Transverse colon (tissue), 4 donors: Measurements from ENCODE around the gene C1QTNF5. TPM values are rescaled to one million over a fixed set of nuclear protein-coding genes. Genes with fewer than 3 reads are reported as not detected.
A peak's percentile ranks its signal among the peaks of the same experiment; 100 is the strongest.

Experiments used
- DNase-seq: peaks from one replicate; pipeline ENCODE4 v3.0.0-alpha.2; 2019
- H3K27ac ChIP-seq, 4 donors: fragments of 200-600 bp; sonication (generic); 2 replicates each; pipeline ENCODE4 v1.5.1; 2016 to 2018; ENCODE audit warnings: inconsistent platforms in 4 of 4
- H3K27me3 ChIP-seq: fragments of 200-600 bp; sonication (generic); 2 replicates; pipeline ENCODE4 v1.5.1; 2017; ENCODE audit warnings: inconsistent platforms
- H3K36me3 ChIP-seq, 4 donors: fragments of 200-600 bp; sonication (generic); 2 replicates each; pipeline ENCODE4 v1.5.1; 2017 to 2019; ENCODE audit warnings: inconsistent platforms in 4 of 4
- H3K4me1 ChIP-seq, 4 donors: fragments of 200-600 bp; sonication (generic); 2 replicates each; pipeline ENCODE4 v1.5.1; 2017 to 2020; ENCODE audit warnings: inconsistent platforms in 4 of 4
- H3K4me3 ChIP-seq, 4 donors: fragments of 200-600 bp; sonication (generic); 1 replicate in 1 of 4; 2 replicates in 3 of 4; pipeline versions ENCODE4 v1.5.1 to v1.6.1; 2017 to 2019; ENCODE audit warnings: inconsistent platforms in 4 of 4
- H3K9me3 ChIP-seq, 2 donors: fragments of 200-600 bp; sonication (generic); 2 replicates each; pipeline ENCODE4 v1.5.1; 2017 to 2019; ENCODE audit warnings: inconsistent platforms in 2 of 2
- CTCF ChIP-seq, 5 experiments: fragments of 200-600 bp in 3 of 5; fragments of 450-650 bp in 2 of 5; sonication (generic) in 3 of 5; IDR thresholded peaks; 1 replicate in 2 of 5; 2 replicates in 3 of 5; pipeline ENCODE4 v1.5.1; 2016 to 2017; ENCODE audit warnings: antibody characterized with exemption in 5 of 5, inconsistent platforms in 3 of 5, mild to moderate bottlenecking in 2 of 5, moderate library complexity in 1 of 5
- EP300 ChIP-seq: sonication (generic); formaldehyde crosslinking; IDR thresholded peaks from one replicate; pipeline ENCODE4 v1.6.1; 2017; ENCODE audit warnings: antibody characterized with exemption, low read depth
- POLR2A ChIP-seq: fragments of 450-650 bp; IDR thresholded peaks from one replicate; pipeline ENCODE4 v1.6.1; 2016; ENCODE audit warnings: antibody characterized with exemption, mild to moderate bottlenecking, moderate library complexity
- POLR2AphosphoS5 ChIP-seq, 3 donors: sonication (generic); formaldehyde crosslinking; IDR thresholded peaks; one replicate each; pipeline ENCODE4 v1.6.1; 2016; ENCODE audit warnings: antibody characterized with exemption in 3 of 3
- WGBS, 2 donors: methylation state at CpG; one replicate each; pipeline ENCODE4 v1.1.5; 2018; ENCODE audit warnings: low coverage in 1 of 2; 5-methylcytosine and 5-hydroxymethylcytosine counted together
- in situ Hi-C, 4 donors: fragments of 200-750 bp; cut with MboI; loops; one replicate each; pipeline versions ENCODE4 v1.15.0 to v1.15.1; 2017; ENCODE audit warnings: low sequenced_read_pairs in 3 of 4, low pct_ligation_motif_present in 1 of 4, low pct_unique_long_range_greater_than_20kb in 1 of 4
- intact Hi-C: fragments of 100-400 bp; cut with DNase I; formaldehyde crosslinking; loops from one replicate; pipeline ENCODE4 v1.15.1; 2023; ENCODE audit warnings: low total_unique reads
- total RNA-seq, 4 donors: library from RNA; depleted of rRNA; stranded (reverse); fragments of >200 nt; gene quantifications; one replicate each; pipeline ENCODE4 v1.1.0, GENCODE V29; 2016

C1QTNF5 gene
- total RNA-seq, 4 donors from 2014 or later, result 7.6 to 20.5 (median 11.4) TPM

- WGBS, 2 donors, result 56% methylated on average over 18 of the region's 18 CpGs; no CpG with 5 or more reads in 1 of the 2 donors
- H3K9me3 ChIP-seq, result no peaks in the 10 kb centered on the region
- intact Hi-C loops, result no loop called here
- H3K36me3 ChIP-seq, result no peaks in the 10 kb centered on the region
- H3K27ac ChIP-seq, result peak overlapping the region; percentile 82 to 97 (median 87)
- no peak for DNase-seq
- peaks cover 26 to 48% (median 37%) of the 10 kb centered on the region in 4 donors for H3K4me1 ChIP-seq
- peaks cover 54% of the 10 kb centered on the region for H3K27me3 ChIP-seq
- in situ Hi-C loops, result no loop called here
- peak overlapping the region in 2 of 4 donors; percentile 54 to 56 for H3K4me3 ChIP-seq
- TF ChIP-seq POLR2AphosphoS5 (IDR thresholded peaks at IDR 0.05) (no peak), EP300 (no peak), POLR2A (no peak), CTCF (IDR thresholded peaks at IDR 0.05) (no peak)
Observed at GRCh38 chr11:119314726-119315125, 26.0 kb downstream of the C1QTNF5 start.

DNA sequence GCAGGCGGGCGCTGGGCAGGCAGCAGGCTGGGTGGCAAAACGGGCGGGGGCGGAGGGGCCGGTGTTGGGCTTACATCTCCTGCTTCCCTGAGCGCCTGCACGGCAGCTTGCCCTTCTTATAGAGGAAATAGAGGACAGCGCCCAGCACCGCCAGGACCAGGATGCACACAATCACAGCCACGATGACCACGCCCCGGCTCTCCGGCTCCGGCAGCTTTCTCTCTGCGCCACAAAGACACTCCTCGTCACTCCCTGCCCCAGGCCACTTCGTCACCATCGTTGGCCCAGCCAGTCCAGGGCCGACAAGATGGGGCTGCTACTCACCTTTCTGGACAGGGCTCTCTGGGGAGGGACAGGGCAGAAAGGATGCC is 30.0 kb downstream of the C1QTNF5 start:
- peak overlapping the region in 1 of 4 donors; percentile 1 for H3K27ac ChIP-seq
- in situ Hi-C loops, result no loop called here

DNA sequence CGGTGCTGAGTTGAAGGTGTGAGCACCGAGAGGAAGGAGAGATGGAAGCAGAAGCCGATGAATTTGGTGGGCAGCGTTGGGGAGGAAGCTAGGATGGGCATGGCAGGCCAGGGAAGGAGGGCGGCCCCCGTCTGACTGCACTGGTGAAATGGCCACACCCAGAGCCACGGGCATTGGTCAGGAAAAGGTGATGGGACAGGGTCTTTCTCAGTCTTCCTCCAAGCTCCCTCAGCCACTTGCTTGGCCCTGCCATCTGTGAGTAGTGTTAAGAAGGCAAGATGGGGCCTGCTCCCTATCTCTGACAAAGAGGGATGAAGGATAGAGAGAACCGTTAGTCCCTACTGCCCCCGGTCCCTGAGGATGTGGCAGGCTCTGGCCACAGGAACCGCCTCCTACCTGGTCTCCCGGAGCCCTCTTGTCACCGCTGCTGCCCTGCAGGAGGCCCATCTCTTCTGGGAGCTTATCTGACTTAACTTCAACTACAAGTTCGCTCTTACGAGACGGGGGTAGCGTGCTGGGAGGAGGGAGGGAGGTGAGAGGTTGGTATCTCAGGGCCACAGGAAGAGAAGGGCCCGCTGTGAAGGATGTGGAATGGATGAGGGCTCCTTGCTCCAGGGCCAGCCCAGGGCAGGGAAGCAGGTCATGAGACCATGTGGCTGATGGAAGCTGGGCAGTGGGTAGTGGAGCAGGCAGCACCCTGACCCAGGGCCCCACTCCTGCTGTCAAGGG is 30.6 kb downstream of the C1QTNF5 start:
- H3K9me3 ChIP-seq, result no peaks in the 10 kb centered on the region
- WGBS, 2 donors, result 68 to 88% methylated on average over 7 to 17 of the region's 17 CpGs
- H3K27ac ChIP-seq, result no peak overlapping the region
- H3K27me3 ChIP-seq, result peaks cover 11% of the 10 kb centered on the region
- H3K4me1 ChIP-seq, result peaks cover 0 to 6% (median 3%) of the 10 kb centered on the region in 4 donors
- TF ChIP-seq POLR2A (no peak), CTCF (IDR thresholded peaks at IDR 0.05) (no peak), EP300 (no peak), POLR2AphosphoS5 (IDR thresholded peaks at IDR 0.05) (no peak)
- DNase-seq, result no peak
- in situ Hi-C loops, result no loop called here
- intact Hi-C loops, result no loop called here
- no peak overlapping the region for H3K4me3 ChIP-seq
- H3K36me3 ChIP-seq, result peaks cover 0 to 7% (median 2%) of the 10 kb centered on the region in 4 donors

More for the DNA sequence above, 30.0 kb downstream of the C1QTNF5 start:
- Histone ChIP-seq H3K27me3 (peaks cover 17% of the 10 kb centered on the region), H3K4me3 (no peak overlapping the region), H3K36me3 (peaks cover 0 to 7% (median 2%) of the 10 kb centered on the region in 4 donors), H3K4me1 (peaks cover 0 to 11% (median 7%) of the 10 kb centered on the region in 4 donors), H3K9me3 (no peaks in the 10 kb centered on the region)
- 69% methylated on average over 20 of the region's 20 CpGs; no CpG with 5 or more reads in 1 of the 2 donors for WGBS, 2 donors
- TF ChIP-seq EP300, result no peak
- TF ChIP-seq POLR2A, result no peak
- TF ChIP-seq CTCF (IDR thresholded peaks at IDR 0.05), result no peak
- no peak for DNase-seq
- intact Hi-C loops, result no loop called here

GRCh38 chr11:119309411-119309810 is 31.3 kb downstream of the C1QTNF5 start:
- H3K36me3 ChIP-seq, result peaks cover 0 to 7% (median 2%) of the 10 kb centered on the region in 4 donors
- H3K9me3 ChIP-seq, result no peaks in the 10 kb centered on the region
- no peaks in the 10 kb centered on the region for H3K4me1 ChIP-seq
- in situ Hi-C loops (no loop called here), intact Hi-C loops (no loop called here)
- H3K27ac ChIP-seq, result no peak overlapping the region
- no peak for DNase-seq
- no peak overlapping the region for H3K4me3 ChIP-seq
- TF ChIP-seq EP300 (no peak), POLR2AphosphoS5 (IDR thresholded peaks at IDR 0.05) (no peak), POLR2A (no peak), CTCF (IDR thresholded peaks at IDR 0.05) (no peak)
- peaks cover 4% of the 10 kb centered on the region for H3K27me3 ChIP-seq
- WGBS, 2 donors, result 68% methylated on average over 11 of the region's 11 CpGs; no CpG with 5 or more reads in 1 of the 2 donors
